ENCODE data around the gene METRN. TPM values are rescaled to one million over a fixed set of nuclear protein-coding genes. Genes with fewer than 3 reads are reported as not detected.
"Not testable (repeated sequence)": the region's sequence is repeated elsewhere in the genome, so short reads cannot be mapped to it uniquely, and the experiment has no call there.

The METRN gene
- total RNA-seq, 4 donors from 2014 or later, result 4.0 to 33.8 (median 8.9) TPM

- no peaks in the 10 kb centered on the region for H3K9me3 ChIP-seq
- peaks cover 0 to 50% (median 32%) of the 10 kb centered on the region in 4 donors for H3K4me1 ChIP-seq
- no peak overlapping the region for H3K27ac ChIP-seq
- peak in 2 of 3 donors; percentile 70 to 78 for DNase-seq
- H3K27me3 ChIP-seq, result no peaks in the 10 kb centered on the region
- H3K4me3 ChIP-seq, result no peak overlapping the region
- H3K36me3 ChIP-seq, result peaks cover 0 to 32% (median 0%) of the 10 kb centered on the region in 3 donors
- peak in 3 of 6 experiments; percentile 30 to 57 (median 37) for TF ChIP-seq CTCF (IDR thresholded peaks at IDR 0.05)
- TF ChIP-seq POLR2A (IDR thresholded peaks at IDR 0.05), result no peak
Observed at GRCh38 chr16:685967-686366, 29.0 kb upstream of the METRN start.

- Histone ChIP-seq H3K36me3 (peaks cover 0 to 28% (median 0%) of the 10 kb centered on the region in 3 donors), H3K9me3 (no peaks in the 10 kb centered on the region), H3K27me3 (no peaks in the 10 kb centered on the region), H3K27ac (no peak overlapping the region), H3K4me1 (peaks cover 0 to 43% (median 25%) of the 10 kb centered on the region in 4 donors), H3K4me3 (no peak overlapping the region)
- TF ChIP-seq CTCF (IDR thresholded peaks at IDR 0.05), result no peak
- no peak for TF ChIP-seq POLR2A (IDR thresholded peaks at IDR 0.05)
- DNase-seq, result no peak
Observed at GRCh38 chr16:686459-687260, 28.3 kb upstream of the METRN start.

GRCh38 chr16:687499-687898, 27.4 kb upstream of the METRN start:
- Histone ChIP-seq H3K4me1 (peaks cover 0 to 35% (median 24%) of the 10 kb centered on the region in 4 donors), H3K4me3 (no peak overlapping the region), H3K36me3 (peaks cover 0 to 20% (median 0%) of the 10 kb centered on the region in 3 donors), H3K27me3 (no peaks in the 10 kb centered on the region), H3K27ac (no peak overlapping the region), H3K9me3 (no peaks in the 10 kb centered on the region)
- TF ChIP-seq POLR2A (IDR thresholded peaks at IDR 0.05), result no peak
- no peak for TF ChIP-seq CTCF (IDR thresholded peaks at IDR 0.05)
- no peak for DNase-seq

GRCh38 chr16:689175-689897, 25.6 kb upstream of the METRN start:
- no peaks in the 10 kb centered on the region for H3K9me3 ChIP-seq
- TF ChIP-seq CTCF (IDR thresholded peaks at IDR 0.05) (no peak), POLR2A (IDR thresholded peaks at IDR 0.05) (no peak)
- H3K27ac ChIP-seq, result peak overlapping the region in 3 of 4 donors; percentile 77 to 89 (median 83)
- H3K27me3 ChIP-seq, result peaks cover 0 to 11% of the 10 kb centered on the region in 2 donors
- H3K4me3 ChIP-seq, result peak overlapping the region; percentile 71 to 87 (median 74)
- H3K36me3 ChIP-seq, result peaks cover 0 to 10% (median 0%) of the 10 kb centered on the region in 3 donors
- H3K4me1 ChIP-seq, result peaks cover 0 to 30% (median 22%) of the 10 kb centered on the region in 4 donors
- DNase-seq, result no peak

GRCh38 chr16:691242-691641, 23.7 kb upstream of the METRN start:
- H3K9me3 ChIP-seq, H3K4me3 ChIP-seq, DNase-seq, H3K27ac ChIP-seq: not testable (repeated sequence)
- Histone ChIP-seq H3K36me3 (peaks cover 0 to 10% (median 0%) of the 10 kb centered on the region in 3 donors), H3K27me3 (peaks cover 0 to 25% of the 10 kb centered on the region in 2 donors), H3K4me1 (peaks cover 0 to 39% (median 28%) of the 10 kb centered on the region in 4 donors)

Data from Peyer's patch (tissue), 4 donors.